Transverse colon (tissue), 4 donors: ENCODE data around the gene SCTR. TPM values are rescaled to one million over a fixed set of nuclear protein-coding genes. Genes with fewer than 3 reads are reported as not detected.

Experiments used
- DNase-seq: peaks from one replicate; pipeline ENCODE4 v3.0.0-alpha.2; 2019
- H3K27ac ChIP-seq, 4 donors: fragments of 200-600 bp; sonication (generic); 2 replicates each; pipeline ENCODE4 v1.5.1; 2016 to 2018; ENCODE audit warnings: inconsistent platforms in 4 of 4
- H3K27me3 ChIP-seq: fragments of 200-600 bp; sonication (generic); 2 replicates; pipeline ENCODE4 v1.5.1; 2017; ENCODE audit warnings: inconsistent platforms
- H3K36me3 ChIP-seq, 4 donors: fragments of 200-600 bp; sonication (generic); 2 replicates each; pipeline ENCODE4 v1.5.1; 2017 to 2019; ENCODE audit warnings: inconsistent platforms in 4 of 4
- H3K4me1 ChIP-seq, 4 donors: fragments of 200-600 bp; sonication (generic); 2 replicates each; pipeline ENCODE4 v1.5.1; 2017 to 2020; ENCODE audit warnings: inconsistent platforms in 4 of 4
- H3K4me3 ChIP-seq, 4 donors: fragments of 200-600 bp; sonication (generic); 1 replicate in 1 of 4; 2 replicates in 3 of 4; pipeline versions ENCODE4 v1.5.1 to v1.6.1; 2017 to 2019; ENCODE audit warnings: inconsistent platforms in 4 of 4
- H3K9me3 ChIP-seq, 2 donors: fragments of 200-600 bp; sonication (generic); 2 replicates each; pipeline ENCODE4 v1.5.1; 2017 to 2019; ENCODE audit warnings: inconsistent platforms in 2 of 2
- CTCF ChIP-seq, 5 experiments: fragments of 200-600 bp in 3 of 5; fragments of 450-650 bp in 2 of 5; sonication (generic) in 3 of 5; IDR thresholded peaks; 1 replicate in 2 of 5; 2 replicates in 3 of 5; pipeline ENCODE4 v1.5.1; 2016 to 2017; ENCODE audit warnings: antibody characterized with exemption in 5 of 5, inconsistent platforms in 3 of 5, mild to moderate bottlenecking in 2 of 5, moderate library complexity in 1 of 5
- EP300 ChIP-seq: sonication (generic); formaldehyde crosslinking; IDR thresholded peaks from one replicate; pipeline ENCODE4 v1.6.1; 2017; ENCODE audit warnings: antibody characterized with exemption, low read depth
- POLR2A ChIP-seq: fragments of 450-650 bp; IDR thresholded peaks from one replicate; pipeline ENCODE4 v1.6.1; 2016; ENCODE audit warnings: antibody characterized with exemption, mild to moderate bottlenecking, moderate library complexity
- POLR2AphosphoS5 ChIP-seq, 3 donors: sonication (generic); formaldehyde crosslinking; IDR thresholded peaks; one replicate each; pipeline ENCODE4 v1.6.1; 2016; ENCODE audit warnings: antibody characterized with exemption in 3 of 3
- WGBS, 2 donors: methylation state at CpG; one replicate each; pipeline ENCODE4 v1.1.5; 2018; ENCODE audit warnings: low coverage in 1 of 2; 5-methylcytosine and 5-hydroxymethylcytosine counted together
- in situ Hi-C, 4 donors: fragments of 200-750 bp; cut with MboI; loops; one replicate each; pipeline versions ENCODE4 v1.15.0 to v1.15.1; 2017; ENCODE audit warnings: low sequenced_read_pairs in 3 of 4, low pct_ligation_motif_present in 1 of 4, low pct_unique_long_range_greater_than_20kb in 1 of 4
- intact Hi-C: fragments of 100-400 bp; cut with DNase I; formaldehyde crosslinking; loops from one replicate; pipeline ENCODE4 v1.15.1; 2023; ENCODE audit warnings: low total_unique reads
- total RNA-seq, 4 donors: library from RNA; depleted of rRNA; stranded (reverse); fragments of >200 nt; gene quantifications; one replicate each; pipeline ENCODE4 v1.1.0, GENCODE V29; 2016

Gene SCTR
- total RNA-seq, 4 donors from 2014 or later, result not detected

GRCh38 chr2:119461811-119462210, 62.5 kb downstream of the SCTR start:
- intact Hi-C loops, result no loop called here
- Histone ChIP-seq H3K27ac (no peak overlapping the region), H3K27me3 (no peaks in the 10 kb centered on the region), H3K4me1 (no peaks in the 10 kb centered on the region), H3K36me3 (no peaks in the 10 kb centered on the region), H3K4me3 (no peak overlapping the region), H3K9me3 (no peaks in the 10 kb centered on the region)
- 83 to 85% methylated on average over 1 to 5 of the region's 5 CpGs for WGBS, 2 donors
- DNase-seq, result no peak
- TF ChIP-seq POLR2A, result no peak
- TF ChIP-seq POLR2AphosphoS5 (IDR thresholded peaks at IDR 0.05), result no peak
- TF ChIP-seq EP300, result no peak
- no peak for TF ChIP-seq CTCF (IDR thresholded peaks at IDR 0.05)
- in situ Hi-C loops, result no loop called here

- DNase-seq, result no peak
- Histone ChIP-seq H3K9me3 (no peaks in the 10 kb centered on the region), H3K4me3 (no peak overlapping the region), H3K27ac (no peak overlapping the region), H3K4me1 (no peaks in the 10 kb centered on the region), H3K27me3 (no peaks in the 10 kb centered on the region), H3K36me3 (no peaks in the 10 kb centered on the region)
- TF ChIP-seq POLR2AphosphoS5 (IDR thresholded peaks at IDR 0.05), result no peak
- TF ChIP-seq POLR2A, result no peak
- TF ChIP-seq CTCF (IDR thresholded peaks at IDR 0.05), result no peak
- TF ChIP-seq EP300, result no peak
- 71 to 80% methylated on average over 1 to 2 of the region's 2 CpGs for WGBS, 2 donors
- intact Hi-C loops, result no loop called here
- in situ Hi-C loops, result no loop called here
Measured at GRCh38 chr2:119460076-119460475, 64.2 kb downstream of the SCTR start.

GRCh38 chr2:119455066-119455718, 69.1 kb downstream of the SCTR start:
- no peaks in the 10 kb centered on the region for H3K27me3 ChIP-seq
- no peaks in the 10 kb centered on the region for H3K4me1 ChIP-seq
- TF ChIP-seq EP300, result no peak
- no peak for TF ChIP-seq CTCF (IDR thresholded peaks at IDR 0.05)
- TF ChIP-seq POLR2A, result no peak
- TF ChIP-seq POLR2AphosphoS5 (IDR thresholded peaks at IDR 0.05), result no peak
- no peak overlapping the region for H3K27ac ChIP-seq
- 62 to 63% methylated on average over 10 to 13 of the region's 13 CpGs for WGBS, 2 donors
- intact Hi-C loops (no loop called here), in situ Hi-C loops (no loop called here)
- H3K9me3 ChIP-seq, result no peaks in the 10 kb centered on the region
- no peak for DNase-seq
- no peak overlapping the region for H3K4me3 ChIP-seq
- no peaks in the 10 kb centered on the region for H3K36me3 ChIP-seq

- 39 to 74% methylated on average over 3 to 12 of the region's 12 CpGs for WGBS, 2 donors
- no peaks in the 10 kb centered on the region for H3K27me3 ChIP-seq
- no peak overlapping the region for H3K27ac ChIP-seq
- no peaks in the 10 kb centered on the region for H3K36me3 ChIP-seq
- H3K9me3 ChIP-seq, result no peaks in the 10 kb centered on the region
- H3K4me1 ChIP-seq, result no peaks in the 10 kb centered on the region
- no peak overlapping the region for H3K4me3 ChIP-seq
- intact Hi-C loops (no loop called here), in situ Hi-C loops (no loop called here)
- no peak for TF ChIP-seq CTCF (IDR thresholded peaks at IDR 0.05)
- no peak for TF ChIP-seq POLR2AphosphoS5 (IDR thresholded peaks at IDR 0.05)
- no peak for TF ChIP-seq POLR2A
- TF ChIP-seq EP300, result no peak
- DNase-seq, result no peak
Measured at GRCh38 chr2:119453972-119454593, 70.2 kb downstream of the SCTR start.
